Measurements from ENCODE around the gene NTN5.
"Not testable (repeated sequence)": the region's sequence is repeated elsewhere in the genome, so short reads cannot be mapped to it uniquely, and the experiment has no call there.

Gene NTN5

GRCh38 chr19:48669903-48670668 lies 2.7 kb downstream of the NTN5 start:
- DNase-seq (ENCODE audit: low read depth in 2 of 2) = no peak

- DNase-seq (ENCODE audit: low read depth in 2 of 2) = no peak
Observed at GRCh38 chr19:48668761-48669160, 4.1 kb downstream of the NTN5 start.

- no peak for DNase-seq (ENCODE audit: low read depth in 2 of 2)
Observed at GRCh38 chr19:48668332-48668731, 4.5 kb downstream of the NTN5 start.

- DNase-seq (ENCODE audit: low read depth in 2 of 2) = no peak
Observed at GRCh38 chr19:48665786-48666185, 7.0 kb downstream of the NTN5 start.

- no peak for DNase-seq (ENCODE audit: low read depth in 2 of 2)
Observed at GRCh38 chr19:48664476-48664875, 8.3 kb downstream of the NTN5 start.

- DNase-seq (ENCODE audit: low read depth in 2 of 2) = no peak
Observed at GRCh38 chr19:48663667-48664066, 9.2 kb downstream of the NTN5 start.

- DNase-seq (ENCODE audit: low read depth in 2 of 2) = no peak
Observed at GRCh38 chr19:48661711-48662090, 11.1 kb downstream of the NTN5 start.

GRCh38 chr19:48660852-48661710 lies 11.7 kb downstream of the NTN5 start:
- DNase-seq (ENCODE audit: low read depth in 2 of 2) = peak; percentile 76 to 77

- DNase-seq (ENCODE audit: low read depth in 2 of 2) = no peak
Observed at GRCh38 chr19:48659768-48660167, 13.0 kb downstream of the NTN5 start.

GRCh38 chr19:48658483-48658882 lies 14.3 kb downstream of the NTN5 start:
- DNase-seq (ENCODE audit: low read depth in 2 of 2) = no peak

- DNase-seq (ENCODE audit: low read depth in 2 of 2) = not testable (repeated sequence)
Observed at GRCh38 chr19:48657828-48658227, 15.0 kb downstream of the NTN5 start.

- no peak for DNase-seq (ENCODE audit: low read depth in 2 of 2)
Observed at GRCh38 chr19:48656840-48657474, 15.9 kb downstream of the NTN5 start.

- DNase-seq (ENCODE audit: low read depth in 2 of 2) = no peak
Observed at GRCh38 chr19:48654299-48655059, 18.3 kb downstream of the NTN5 start.

- DNase-seq (ENCODE audit: low read depth in 2 of 2) = no peak
Observed at GRCh38 chr19:48651683-48652048, 21.2 kb downstream of the NTN5 start.

GRCh38 chr19:48650974-48651682 lies 21.7 kb downstream of the NTN5 start:
- no peak for DNase-seq (ENCODE audit: low read depth in 2 of 2)

GRCh38 chr19:48648134-48648533 lies 24.7 kb downstream of the NTN5 start:
- DNase-seq (ENCODE audit: low read depth in 2 of 2) = no peak

- no peak for DNase-seq (ENCODE audit: low read depth in 2 of 2)
Observed at GRCh38 chr19:48646722-48647216, 26.0 kb downstream of the NTN5 start.

- peak; percentile 77 to 87 for DNase-seq (ENCODE audit: low read depth in 2 of 2)
Observed at GRCh38 chr19:48646001-48646721, 26.7 kb downstream of the NTN5 start, which contains the start of gene CA11. Gene CA11 (minus strand): TSS chr19:48646187. CDS start chr19:48645632, 555 bp downstream.

- no peak for DNase-seq (ENCODE audit: low read depth in 2 of 2)
Observed at GRCh38 chr19:48645620-48646000, 27.2 kb downstream of the NTN5 start.
